HepG2 (cell line): ENCODE measurements around the gene SIGLEC15. TPM values are rescaled to one million over a fixed set of nuclear protein-coding genes. Genes with fewer than 3 reads are reported as not detected.

ENCODE experiments used
- ATAC-seq: fragments of 200-7000 bp; cut with Tn5 transposase; 3 replicates; pipeline ENCODE4 v1.9.1; 2020; ENCODE audit warnings: mild to moderate bottlenecking, moderate library complexity
- BruUV-seq: library from RNA; stranded (reverse); fragments of 400-500 nt; replicated peaks from 2 replicates; lab custom pipeline; 2021; lab: Mats Ljungman, UMichigan
- CTCF ChIA-PET: fragments of 300-600 bp; formaldehyde crosslinking; extraction: SDS; loops from one replicate; lab custom pipeline; 2021; ENCODE audit warnings: low total read pairs, inconsistent platforms, low intra/inter-chr PET ratio; lab: Yijun Ruan, JAX
- POLR2A ChIA-PET: fragments of 350-600 bp; sonication (Branson Sonifier 250); formaldehyde crosslinking; loops from one replicate; lab custom pipeline; 2020; ENCODE audit warnings: antibody characterized with exemption, inconsistent platforms; lab: Yijun Ruan, JAX
- DNase-seq: peaks from one replicate; pipeline ENCODE4 v3.0.0-alpha.2; 2015; ENCODE audit warnings: low spot score
- FAIRE-seq: peaks from 3 replicates; lab custom pipeline; 2011; peaks lifted over from hg19 to GRCh38; lab: Jason Lieb, UNC
- H2AFZ ChIP-seq: one replicate; pipeline ENCODE4 v1.6.1; 2011; ENCODE audit warnings: low read length, inconsistent platforms
- H3K27ac ChIP-seq: fragments of 300-600 bp; 3 replicates; pipeline ENCODE4 v1.8.0; 2011; ENCODE audit warnings: mixed run types, mild to moderate bottlenecking, mixed read lengths, low read length, inconsistent platforms; ENCODE audit not compliant: insufficient read depth; ENCODE audit errors: extremely low read length
- H3K27me3 ChIP-seq, 2 experiments: fragments of 200-600 bp in 1 of 2; 2 replicates in 1 of 2; 3 replicates in 1 of 2; pipeline versions ENCODE4 v1.6.0 to v1.8.0; 2011; ENCODE audit warnings: low read length in 2 of 2, mild to moderate bottlenecking in 2 of 2, moderate library complexity in 2 of 2, inconsistent platforms in 1 of 2; ENCODE audit not compliant: insufficient read depth in 2 of 2, control insufficient read depth in 1 of 2
- H3K36me3 ChIP-seq, 2 experiments: fragments of 200-600 bp in 1 of 2; replicated peaks in 1 of 2; 2 replicates in 1 of 2; 3 replicates in 1 of 2; pipeline versions ENCODE4 v1.5.1 to v1.8.0; 2011; ENCODE audit warnings: low read length in 2 of 2, inconsistent platforms in 1 of 2; ENCODE audit not compliant: insufficient read depth in 2 of 2, control insufficient read depth in 1 of 2
- H3K4me1 ChIP-seq: 2 replicates; pipeline ENCODE4 v1.5.1; 2012; ENCODE audit warnings: low read length, inconsistent platforms; ENCODE audit not compliant: insufficient read depth
- H3K4me2 ChIP-seq: 2 replicates; pipeline ENCODE4 v1.6.0; 2011; ENCODE audit warnings: low read depth, low read length, inconsistent platforms
- H3K4me3 ChIP-seq, 3 experiments: fragments of 200-600 bp in 1 of 3; sonication (generic), shearing (Covaris generic) in 1 of 3; replicated peaks in 1 of 3; 2 replicates each; pipeline ENCODE4 v1.5.1; 2011 to 2016; ENCODE audit warnings: low read length in 3 of 3, inconsistent platforms in 2 of 3, low read depth in 2 of 3, mild to moderate bottlenecking in 2 of 3, control low read depth in 1 of 3, mixed read lengths in 1 of 3; ENCODE audit not compliant: insufficient read depth in 1 of 3
- H3K79me2 ChIP-seq: one replicate; pipeline ENCODE4 v1.6.1; 2011; ENCODE audit warnings: low read length, inconsistent platforms; ENCODE audit not compliant: insufficient read depth
- H3K9ac ChIP-seq: 2 replicates; pipeline ENCODE4 v1.6.0; 2011; ENCODE audit warnings: mild to moderate bottlenecking, low read depth, low read length, inconsistent platforms; ENCODE audit not compliant: insufficient read depth
- H3K9me3 ChIP-seq: 2 replicates; pipeline ENCODE4 v1.5.1; 2012; ENCODE audit warnings: mild to moderate bottlenecking, low read length
- H4K20me1 ChIP-seq: 2 replicates; pipeline ENCODE4 v1.6.0; 2011; ENCODE audit warnings: inconsistent platforms, mild to moderate bottlenecking, low read length, moderate library complexity; ENCODE audit not compliant: insufficient read depth
- CBX2 ChIP-seq, 2 experiments: fragments of 200-600 bp in 1 of 2; sonication (generic); formaldehyde crosslinking in 1 of 2; IDR thresholded peaks; 2 replicates each; pipeline versions ENCODE4 v1.7.0 to v1.8.1; 2018 to 2022; ENCODE audit warnings: low read depth in 2 of 2, low read length in 1 of 2, mild to moderate bottlenecking in 1 of 2, missing genetic modification reagents in 1 of 2
- CEBPB ChIP-seq: IDR thresholded peaks from 2 replicates; pipeline ENCODE4 v1.6.1; 2011; ENCODE audit warnings: low read depth, low read length, improper control_type of control experiment, borderline replicate concordance
- GLMP ChIP-seq: sonication (generic); formaldehyde crosslinking; IDR thresholded peaks from 2 replicates; pipeline ENCODE4 v1.9.0; 2021; ENCODE audit warnings: missing genetic modification reagents, mild to moderate bottlenecking, borderline replicate concordance
- NCOA2 ChIP-seq: sonication (generic); formaldehyde crosslinking; IDR thresholded peaks from 2 replicates; pipeline ENCODE4 v1.8.0; 2022; ENCODE audit warnings: inconsistent platforms
- PAWR ChIP-seq: sonication (generic); formaldehyde crosslinking; IDR thresholded peaks from 2 replicates; pipeline ENCODE4 v1.4.0; 2020; ENCODE audit warnings: missing genetic modification reagents, mild to moderate bottlenecking, borderline replicate concordance
- SOX13 ChIP-seq, 3 experiments: fragments of 450-650 bp in 1 of 3; sonication (generic) in 1 of 3; formaldehyde crosslinking in 1 of 3; IDR thresholded peaks in 2 of 3; conservative IDR thresholded peaks in 1 of 3; 2 replicates each; pipeline versions ENCODE4 v1.5.0 to v1.6.1; 2016 to 2020; ENCODE audit warnings: antibody characterized with exemption in 1 of 3, mild to moderate bottlenecking in 1 of 3, missing compliant biosample characterization in 1 of 3, missing genetic modification reagents in 1 of 3, moderate library complexity in 1 of 3
- SOX5 ChIP-seq: IDR thresholded peaks from 2 replicates; pipeline ENCODE4 v1.6.1; 2016; ENCODE audit warnings: borderline replicate concordance
- TFE3 ChIP-seq: IDR thresholded peaks from 2 replicates; pipeline ENCODE4 v1.6.1; 2016
- ZBTB1 ChIP-seq: sonication (generic); formaldehyde crosslinking; IDR thresholded peaks from 2 replicates; pipeline ENCODE4 v1.4.0; 2020; ENCODE audit warnings: missing genetic modification reagents, borderline replicate concordance
- ZC3H4 ChIP-seq: sonication (generic); formaldehyde crosslinking; IDR thresholded peaks from 2 replicates; pipeline ENCODE4 v1.4.0; 2020; ENCODE audit warnings: missing genetic modification reagents, borderline replicate concordance
- ZNF382 ChIP-seq: sonication (generic); formaldehyde crosslinking; IDR thresholded peaks from 2 replicates; pipeline ENCODE4 v1.5.0; 2020; ENCODE audit warnings: missing genetic modification reagents, mild to moderate bottlenecking, borderline replicate concordance
- ZNF44 ChIP-seq: sonication (generic); formaldehyde crosslinking; IDR thresholded peaks from 2 replicates; pipeline ENCODE4 v1.5.1; 2020; ENCODE audit warnings: mild to moderate bottlenecking, missing genetic modification reagents
- WGBS: methylation state at CpG from one replicate; pipeline ENCODE4 v1.1.6; 2017; ENCODE audit warnings: low lambda C conversion rate; 5-methylcytosine and 5-hydroxymethylcytosine counted together
- in situ Hi-C: cut with HindIII; loops from 2 replicates; pipeline ENCODE4 v1.10.0; 2017; ENCODE audit warnings: low pct_unique_long_range_greater_than_20kb; ENCODE audit not compliant: extremely low pct_ligation_motif_present
- intact Hi-C: fragments of 100-400 bp; cut with micrococcal nuclease; formaldehyde crosslinking; loops from one replicate; pipeline ENCODE4 v1.10.0; 2022; ENCODE audit not compliant: unreplicated experiment
- polyA plus RNA-seq, 8 experiments: library from polyadenylated mRNA; depleted of rRNA in 3 of 8; stranded (reverse) in 7 of 8; unstranded in 1 of 8; fragments of >200 nt; fragmentation: Illumina TruSeq in 4 of 8; extraction: Trizol in 4 of 8; gene quantifications; 2 replicates each; pipeline versions ENCODE4 v1.2.1 to v1.2.3, GENCODE V29; 2011 to 2016; ENCODE audit warnings: low read depth in 4 of 8, missing spikeins in 1 of 8, mixed read lengths in 1 of 8; ENCODE audit not compliant: insufficient read depth in 1 of 8
- total RNA-seq, 5 experiments: library from RNA; depleted of rRNA; stranded (reverse); fragments of >200 nt; fragmentation: Illumina TruSeq; extraction: Trizol; gene quantifications; 2 replicates each; pipeline ENCODE4 v1.2.3, GENCODE V29; 2016; ENCODE audit warnings: low read depth in 1 of 5

The SIGLEC15 gene
- total and polyA plus RNA-seq, 2 of the 13 experiments (the other 11 are each of a cell fraction or from before 2014, with no cell fraction given) = not detected

- no peak for ATAC-seq
- H2AFZ ChIP-seq = no peak overlapping the region
- TF ChIP-seq CEBPB (peak; percentile 53; the same call in 1 of the 2 replicates), SOX5 (peak; percentile 11; the same call in 1 of the 2 replicates), CBX2 (IDR thresholded peaks at IDR 0.05; ENCODE audit: low read depth, low read length) (no peak), CBX2 (CRISPR knock-in tag; IDR thresholded peaks at IDR 0.05; ENCODE audit: low read depth) (no peak), ZNF44 (no peak), SOX13 (IDR thresholded peaks at IDR 0.05) (no peak), SOX13 (CRISPR knock-in tag; conservative IDR thresholded peaks at IDR 0.05 in 1 of 2, IDR thresholded peaks at IDR 0.05 in 1 of 2) (peak in 1 of 2 experiments; percentile 8; a peak in 1 of 4 replicates)
- H3K9ac ChIP-seq = no peak overlapping the region
- BruUV-seq = no TSS peak
- FAIRE-seq = no peak
- ChIA-PET POLR2A (no interaction called here), CTCF (no interaction called here)
- 91% methylated on average over 5 of the region's 5 CpGs for WGBS
- H3K79me2 ChIP-seq = no peaks in the 10 kb centered on the region
- H3K4me2 ChIP-seq = no peak overlapping the region
- in situ Hi-C loops = no loop called here
- no peaks in the 10 kb centered on the region for H3K9me3 ChIP-seq
- no peak overlapping the region for H3K4me3 ChIP-seq
- intact Hi-C loops = no loop called here
- peak; percentile 12 for DNase-seq
- H3K36me3 ChIP-seq = peaks cover 6 to 39% of the 10 kb centered on the region in 2 experiments; a peak in 4 of 5 replicates
- no peak overlapping the region for H3K27ac ChIP-seq
- H4K20me1 ChIP-seq = no peaks in the 10 kb centered on the region
- H3K4me1 ChIP-seq = no peaks in the 10 kb centered on the region
- H3K27me3 ChIP-seq = no peaks in the 10 kb centered on the region
Measured at GRCh38 chr18:45871431-45872084, 46.1 kb downstream of the SIGLEC15 start.

GRCh38 chr18:45874491-45875184 lies 49.2 kb downstream of the SIGLEC15 start:
- no peaks in the 10 kb centered on the region for H3K27me3 ChIP-seq
- no peak for ATAC-seq
- no peaks in the 10 kb centered on the region for H4K20me1 ChIP-seq
- ChIA-PET POLR2A (no interaction called here), CTCF (no interaction called here)
- no peak overlapping the region for H3K27ac ChIP-seq
- H2AFZ ChIP-seq = no peak overlapping the region
- no peak for DNase-seq
- H3K4me3 ChIP-seq = no peak overlapping the region
- no peak for FAIRE-seq
- H3K4me1 ChIP-seq = no peaks in the 10 kb centered on the region
- 98% methylated on average over 5 of the region's 5 CpGs for WGBS
- intact Hi-C loops (no loop called here), in situ Hi-C loops (no loop called here)
- H3K4me2 ChIP-seq = no peak overlapping the region
- H3K9ac ChIP-seq = no peak overlapping the region
- H3K79me2 ChIP-seq = no peaks in the 10 kb centered on the region
- BruUV-seq = no TSS peak
- H3K9me3 ChIP-seq = no peaks in the 10 kb centered on the region
- peaks cover 6 to 46% of the 10 kb centered on the region in 2 experiments; a peak in 4 of 5 replicates for H3K36me3 ChIP-seq
- TF ChIP-seq NCOA2 (CRISPR knock-in tag) (no peak), ZBTB1 (CRISPR knock-in tag) (no peak), PAWR (CRISPR knock-in tag) (no peak), ZNF44 (no peak), ZC3H4 (no peak), GLMP (CRISPR knock-in tag) (no peak), TFE3 (CRISPR knock-in tag) (no peak), ZNF382 (no peak)
